Keratinocyte (primary cell): ENCODE measurements around the gene CUEDC1. TPM values are rescaled to one million over a fixed set of nuclear protein-coding genes. Genes with fewer than 3 reads are reported as not detected.

Source experiments
- DNase-seq: peaks from one replicate; pipeline ENCODE4 v3.0.0-alpha.2; 2011; ENCODE audit warnings: low read depth, missing footprints, low spot score
- FAIRE-seq: peaks from 2 replicates; lab custom pipeline; 2011; peaks lifted over from hg19 to GRCh38; lab: Jason Lieb, UNC
- H2AFZ ChIP-seq: 2 replicates; pipeline ENCODE4 v1.6.0; 2012; ENCODE audit warnings: low read length, control low read depth, inconsistent platforms; ENCODE audit not compliant: control insufficient read depth
- H3K27ac ChIP-seq: 2 replicates; pipeline ENCODE4 v1.5.1; 2011; ENCODE audit warnings: low read length; ENCODE audit not compliant: control insufficient read depth, insufficient read depth
- H3K27me3 ChIP-seq: 3 replicates; pipeline ENCODE4 v1.6.0; 2011; ENCODE audit warnings: low read length; ENCODE audit not compliant: control insufficient read depth, insufficient read depth; ENCODE audit errors: extremely low read depth
- H3K36me3 ChIP-seq, 2 experiments: 2 replicates in 1 of 2; 3 replicates in 1 of 2; pipeline ENCODE4 v1.5.1; 2011; ENCODE audit warnings: low read length in 2 of 2, mild to moderate bottlenecking in 1 of 2; ENCODE audit not compliant: control insufficient read depth in 2 of 2, insufficient read depth in 2 of 2; ENCODE audit errors: extremely low read depth in 1 of 2
- H3K4me1 ChIP-seq: 3 replicates; pipeline ENCODE4 v1.5.1; 2011; ENCODE audit warnings: low read length; ENCODE audit not compliant: control insufficient read depth, insufficient read depth; ENCODE audit errors: extremely low read depth
- H3K4me2 ChIP-seq: 3 replicates; pipeline ENCODE4 v1.6.0; 2011; ENCODE audit warnings: low read depth, low read length; ENCODE audit not compliant: control insufficient read depth, insufficient read depth; ENCODE audit errors: extremely low read depth
- H3K4me3 ChIP-seq, 3 experiments: fragments of 200-600 bp in 1 of 3; sonication (generic) in 1 of 3; 2 replicates in 2 of 3; 3 replicates in 1 of 3; pipeline ENCODE4 v1.5.1; 2011 to 2016; ENCODE audit warnings: low read length in 3 of 3, mild to moderate bottlenecking in 3 of 3, control low read depth in 2 of 3, inconsistent platforms in 1 of 3, low read depth in 1 of 3, mixed read lengths in 1 of 3, mixed run types in 1 of 3, moderate library complexity in 1 of 3; ENCODE audit not compliant: control insufficient read depth in 2 of 3, insufficient read depth in 2 of 3; ENCODE audit errors: extremely low read depth in 1 of 3
- H3K79me2 ChIP-seq: 2 replicates; pipeline ENCODE4 v1.6.0; 2012; ENCODE audit warnings: low read length; ENCODE audit not compliant: control insufficient read depth, insufficient read depth
- H3K9ac ChIP-seq: 3 replicates; pipeline ENCODE4 v1.6.0; 2011; ENCODE audit warnings: low read length; ENCODE audit not compliant: control insufficient read depth, insufficient read depth; ENCODE audit errors: extremely low read depth
- H3K9me1 ChIP-seq: 3 replicates; pipeline ENCODE4 v1.6.0; 2011; ENCODE audit warnings: low read length; ENCODE audit not compliant: control insufficient read depth, insufficient read depth; ENCODE audit errors: extremely low read depth
- H3K9me3 ChIP-seq: 2 replicates; pipeline ENCODE4 v1.5.1; 2012; ENCODE audit warnings: low read depth, low read length; ENCODE audit not compliant: control insufficient read depth
- H4K20me1 ChIP-seq: 3 replicates; pipeline ENCODE4 v1.6.0; 2011; ENCODE audit warnings: low read length; ENCODE audit not compliant: control insufficient read depth, insufficient read depth; ENCODE audit errors: extremely low read depth
- CTCF ChIP-seq, 3 experiments: IDR thresholded peaks in 1 of 3; conservative IDR thresholded peaks in 1 of 3; optimal IDR thresholded peaks in 1 of 3; 2 replicates in 2 of 3; 3 replicates in 1 of 3; pipeline versions ENCODE3 to v1.5.1; 2011; ENCODE audit warnings: low read length in 3 of 3, mild to moderate bottlenecking in 3 of 3, moderate library complexity in 2 of 3, control low read depth in 1 of 3, inconsistent platforms in 1 of 3; ENCODE audit not compliant: insufficient read depth in 2 of 3; ENCODE audit errors: extremely low read depth in 1 of 3
- EZH2 ChIP-seq: IDR thresholded peaks from one replicate; pipeline ENCODE4 v1.6.1; 2012; ENCODE audit warnings: inconsistent platforms, mild to moderate bottlenecking, low read length, moderate library complexity
- dilution Hi-C: fragments of 300-500 bp; cut with MboI; formaldehyde crosslinking; loops from one replicate; pipeline ENCODE4 v1.7.0; 2020; ENCODE audit warnings: low sequenced_read_pairs; ENCODE audit not compliant: extremely low pct_ligation_motif_present
- polyA plus RNA-seq, 5 experiments: library from polyadenylated mRNA; depleted of rRNA in 3 of 5; stranded (reverse) in 3 of 5; stranded (forward) in 1 of 5; unstranded in 1 of 5; fragments of >200 nt; gene quantifications; 1 replicate in 1 of 5; 2 replicates in 3 of 5; 3 replicates in 1 of 5; pipeline versions ENCODE4 v1.2.1 to v1.2.3, GENCODE V29; 2011 to 2012; ENCODE audit warnings: missing spikeins in 2 of 5, low read depth in 1 of 5, low replicate concordance in 1 of 5

CUEDC1 gene
- polyA plus RNA-seq, 1 donor (not counting 4 experiments of a cell fraction or from before 2014, with no cell fraction given), result 12.9 TPM

GRCh38 chr17:57833179-57833939 is 121.9 kb downstream of the CUEDC1 start:
- peaks cover 2% of the 10 kb centered on the region for H3K9me1 ChIP-seq
- no peaks in the 10 kb centered on the region for H3K27me3 ChIP-seq
- no peak overlapping the region for H3K9ac ChIP-seq
- H3K4me2 ChIP-seq, result peak overlapping the region; percentile 45
- no peaks in the 10 kb centered on the region for H3K79me2 ChIP-seq
- H3K4me3 ChIP-seq, result no peak overlapping the region
- no peak overlapping the region for H2AFZ ChIP-seq
- no peak for TF ChIP-seq EZH2
- peak; percentile 88 to 94 (median 93) for TF ChIP-seq CTCF (optimal IDR thresholded peaks at IDR 0.05 in 1 of 3, IDR thresholded peaks at IDR 0.05 in 1 of 3, conservative IDR thresholded peaks at IDR 0.05 in 1 of 3; ENCODE audit: extremely low read depth in 1 of 3, insufficient read depth in 2 of 3, low read length in 3 of 3)
- H4K20me1 ChIP-seq, result no peaks in the 10 kb centered on the region
- peaks cover 2 to 7% of the 10 kb centered on the region in 2 experiments for H3K36me3 ChIP-seq
- DNase-seq (no peak), FAIRE-seq (peak; percentile 81)
- H3K27ac ChIP-seq, result no peak overlapping the region
- peaks cover 8% of the 10 kb centered on the region for H3K4me1 ChIP-seq
- no peaks in the 10 kb centered on the region for H3K9me3 ChIP-seq
- dilution Hi-C loops, result no loop called here

GRCh38 chr17:57832314-57833178 is 122.7 kb downstream of the CUEDC1 start:
- Histone ChIP-seq H3K4me2 (peak overlapping the region; percentile 45), H4K20me1 (no peaks in the 10 kb centered on the region), H2AFZ (no peak overlapping the region), H3K9me3 (no peaks in the 10 kb centered on the region), H3K27me3 (no peaks in the 10 kb centered on the region), H3K9ac (no peak overlapping the region), H3K4me1 (peaks cover 8% of the 10 kb centered on the region), H3K4me3 (no peak overlapping the region), H3K9me1 (peaks cover 2% of the 10 kb centered on the region), H3K27ac (no peak overlapping the region), H3K79me2 (no peaks in the 10 kb centered on the region), H3K36me3 (peaks cover 2 to 3% of the 10 kb centered on the region in 2 experiments)
- DNase-seq (no peak), FAIRE-seq (no peak)
- no peak for TF ChIP-seq CTCF (optimal IDR thresholded peaks at IDR 0.05 in 1 of 3, IDR thresholded peaks at IDR 0.05 in 1 of 3, conservative IDR thresholded peaks at IDR 0.05 in 1 of 3; ENCODE audit: extremely low read depth in 1 of 3, insufficient read depth in 2 of 3, low read length in 3 of 3)
- TF ChIP-seq EZH2, result no peak
- dilution Hi-C loops, result no loop called here
